ENCODE data around the gene IFT57.

IFT57 gene

DNA sequence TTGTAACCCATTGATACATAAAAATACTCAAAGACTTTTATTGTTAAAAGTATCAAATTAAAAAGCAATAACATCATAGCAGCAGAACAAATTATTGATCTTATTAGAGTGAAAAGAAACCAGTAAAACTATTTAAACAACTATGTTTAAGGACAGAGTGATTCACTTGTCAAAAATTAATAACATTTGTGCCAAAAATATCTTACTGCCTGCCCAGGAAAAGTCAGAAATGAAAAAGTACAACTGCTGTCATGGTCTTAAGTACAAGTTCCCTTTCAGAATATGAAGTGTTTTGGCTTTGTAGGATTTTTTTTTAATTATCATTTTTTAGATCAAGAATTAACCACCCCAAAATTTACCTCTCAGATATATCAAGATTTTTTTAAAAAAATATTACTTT, 3.4 kb downstream of the IFT57 start:
- DNase-seq (ENCODE audit: low read depth) = no peak

DNA sequence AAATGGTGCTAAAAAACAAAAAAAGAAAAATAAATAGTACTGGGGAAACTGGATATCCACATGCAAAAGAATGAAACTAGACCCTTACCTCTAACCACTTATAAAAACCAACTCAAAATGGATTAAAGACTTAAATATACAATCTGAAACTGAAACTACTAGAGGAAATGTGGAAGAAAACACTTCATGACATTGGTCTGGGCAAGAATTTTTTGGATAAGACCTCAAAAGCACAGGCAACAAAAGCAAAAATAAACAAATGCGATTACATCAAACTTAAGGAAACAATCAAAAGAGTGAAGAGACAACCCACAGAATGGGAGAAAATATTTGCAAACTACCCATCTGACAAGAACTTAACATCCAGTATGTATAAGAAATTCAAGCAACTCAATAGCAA, 6.4 kb downstream of the IFT57 start:
- DNase-seq (ENCODE audit: low read depth) = no peak

DNA sequence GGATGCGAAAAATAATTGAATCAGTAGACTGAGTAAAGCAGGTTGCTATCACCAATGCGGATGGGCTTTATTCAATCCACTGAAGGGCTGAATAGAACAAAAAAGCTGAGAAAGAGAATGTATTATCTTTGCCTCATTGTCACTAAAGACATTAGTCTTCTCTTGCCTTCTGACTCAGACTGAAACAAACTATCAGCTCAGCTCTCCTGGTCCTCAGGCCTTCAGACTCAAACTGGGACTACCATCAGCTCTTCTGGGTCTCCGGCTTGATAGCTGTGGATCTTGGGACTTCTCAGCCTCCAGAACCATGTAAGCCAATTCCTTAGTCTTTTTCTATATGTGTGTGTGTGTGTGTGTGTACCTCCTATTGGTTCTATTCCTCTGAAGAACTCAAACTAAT, 12.6 kb downstream of the IFT57 start:
- DNase-seq (ENCODE audit: low read depth) = no peak

DNA sequence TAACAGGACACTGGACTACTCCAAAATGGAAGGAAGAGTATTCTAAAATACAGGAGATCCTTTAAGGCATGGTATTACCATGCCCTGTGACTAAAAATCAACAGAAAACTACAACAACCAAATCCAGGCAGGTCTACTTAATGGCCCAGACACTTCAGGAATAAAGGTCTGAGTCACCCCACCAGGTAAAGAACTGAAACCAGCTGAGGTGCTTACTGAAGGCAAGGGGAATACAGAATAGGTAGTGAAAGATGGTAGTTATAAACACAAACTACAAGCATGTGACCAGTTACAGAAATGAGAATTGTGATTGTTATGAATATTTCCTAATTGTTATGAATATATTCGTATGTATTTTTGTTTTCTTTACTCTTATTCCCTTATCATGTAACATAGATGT, 13.4 kb downstream of the IFT57 start:
- DNase-seq (ENCODE audit: low read depth) = no peak

DNA sequence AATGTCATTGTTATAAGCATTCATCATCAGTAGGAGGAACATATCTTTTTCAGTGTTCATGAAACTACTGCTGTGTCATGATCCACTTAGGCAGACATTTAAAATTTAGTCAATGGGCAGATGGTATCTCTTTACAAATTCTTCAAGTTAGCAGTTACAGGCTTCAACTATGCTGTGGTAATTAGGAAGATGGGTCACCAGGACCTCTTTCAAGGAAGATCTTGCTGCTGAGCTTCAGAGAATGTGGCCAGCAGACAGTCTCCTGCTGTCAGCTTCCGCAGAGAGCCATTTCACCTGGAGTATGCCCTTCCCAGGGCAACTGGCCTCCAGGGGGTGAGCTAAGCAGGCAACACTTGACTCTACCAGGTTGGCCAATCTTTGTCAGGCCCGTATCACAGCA, 19.4 kb downstream of the IFT57 start:
- DNase-seq (ENCODE audit: low read depth) = no peak

DNA sequence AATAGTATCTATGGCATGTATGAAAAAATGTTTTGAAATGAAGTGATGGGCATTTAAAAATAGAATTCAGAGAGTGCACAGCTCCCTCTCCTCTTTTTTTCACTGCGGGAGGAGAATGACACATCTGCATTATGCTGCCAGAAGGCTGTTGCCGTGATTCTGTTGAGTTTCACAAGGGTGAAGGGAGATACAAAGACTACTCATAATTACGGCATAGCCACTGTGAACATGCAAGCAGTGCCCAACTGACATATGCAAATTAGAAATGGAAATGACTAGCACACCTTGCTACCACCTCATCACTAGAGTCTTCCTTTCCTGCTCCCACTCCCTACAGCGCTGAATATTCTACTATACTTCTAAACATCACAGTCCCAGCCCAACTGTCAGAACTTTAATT, 20.1 kb downstream of the IFT57 start:
- no peak for DNase-seq (ENCODE audit: low read depth)

DNA sequence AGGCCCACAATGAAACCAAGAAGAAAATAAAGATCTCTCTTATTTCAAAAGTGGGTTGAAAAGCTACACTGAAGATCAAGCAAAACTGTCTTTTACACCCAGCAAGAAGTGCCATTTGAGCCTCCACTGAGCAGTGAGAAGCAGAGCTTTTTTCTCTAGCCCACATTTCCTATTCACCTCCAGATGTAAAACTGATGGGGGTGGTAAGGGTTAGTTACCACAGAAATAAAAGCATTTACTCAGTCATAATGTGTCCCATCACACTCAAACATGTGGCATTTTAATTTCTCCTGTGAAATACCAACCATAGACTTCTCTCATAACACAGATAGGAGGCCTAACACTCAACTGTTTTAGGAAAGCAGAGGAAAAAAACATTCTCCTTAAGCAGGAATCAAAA, 21.0 kb downstream of the IFT57 start:
- no peak for DNase-seq (ENCODE audit: low read depth)

DNA sequence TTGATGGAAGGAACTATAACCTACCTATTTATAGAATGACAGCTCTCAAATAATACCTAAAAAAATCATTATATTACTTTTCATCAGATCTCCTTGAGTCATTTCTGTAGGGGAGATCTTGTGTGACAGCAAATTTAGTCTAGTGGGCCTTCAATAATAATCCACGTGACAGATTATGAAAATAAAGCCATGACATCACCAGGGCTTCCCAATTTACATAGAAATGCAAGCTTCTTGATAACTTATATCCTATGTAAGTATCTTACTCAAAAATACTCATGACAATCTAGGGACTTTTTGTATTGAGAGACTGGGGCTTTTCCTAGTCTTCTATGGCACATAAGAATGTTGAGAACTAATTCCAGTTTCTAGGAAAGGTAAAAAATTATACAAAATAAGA, 21.6 kb downstream of the IFT57 start:
- no peak for DNase-seq (ENCODE audit: low read depth)

DNA sequence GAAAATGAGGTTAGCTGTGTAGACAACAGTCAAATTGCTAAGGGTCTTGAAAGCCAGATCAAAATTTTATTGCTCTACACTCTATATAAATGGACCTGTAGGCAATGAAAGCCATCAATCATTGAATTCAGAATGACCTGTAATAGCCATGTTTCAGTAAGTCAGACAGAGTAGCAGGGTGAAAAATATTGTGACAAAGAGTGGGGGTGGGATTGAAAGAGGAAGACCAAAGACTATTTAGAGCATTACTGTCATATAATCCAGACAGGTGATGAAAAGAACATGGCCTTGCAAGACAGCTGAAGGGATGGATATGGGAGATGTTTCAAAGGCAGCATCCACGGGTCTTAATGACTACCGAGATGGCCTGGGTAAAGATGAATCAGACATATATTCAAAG, 22.2 kb downstream of the IFT57 start:
- DNase-seq (ENCODE audit: low read depth) = no peak

DNA sequence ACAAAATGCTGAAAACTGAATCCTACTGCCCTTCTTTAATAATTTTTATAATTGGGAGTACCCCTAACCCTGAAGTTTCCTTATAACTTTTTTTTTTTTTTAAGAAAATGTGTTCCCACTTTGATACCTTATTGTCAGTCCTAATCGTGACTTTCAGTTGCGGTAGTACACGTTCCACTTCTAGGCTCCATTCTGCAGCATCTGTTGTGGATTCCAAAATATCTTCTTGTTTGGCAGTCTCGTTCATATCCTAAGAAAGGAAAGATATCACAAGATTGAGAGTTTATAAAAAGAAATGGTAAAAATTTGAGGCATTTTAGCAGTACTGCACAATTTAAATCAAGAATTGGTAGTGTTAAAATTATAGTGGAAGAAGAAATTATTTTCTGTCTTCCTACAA, 30.8 kb downstream of the IFT57 start:
- DNase-seq (ENCODE audit: low read depth) = no peak

DNA sequence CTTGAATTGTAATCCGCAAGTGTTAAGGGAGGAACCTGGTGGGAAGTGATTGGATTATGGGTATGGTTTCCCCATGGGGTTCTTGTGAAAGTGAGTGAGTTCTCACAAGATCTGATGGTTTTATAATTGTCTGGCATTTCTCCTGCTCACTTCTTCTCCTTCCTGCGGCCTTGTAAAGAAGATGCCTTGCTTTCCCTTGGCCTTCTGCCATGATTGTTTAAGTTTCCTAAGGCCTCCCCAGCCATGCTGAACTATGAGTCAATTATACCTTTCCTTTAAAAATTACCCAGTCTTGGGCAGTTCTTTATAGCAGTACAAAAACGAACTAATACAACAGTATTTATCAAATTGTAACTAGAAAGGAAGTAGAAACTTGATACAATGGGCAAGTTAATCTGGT, 31.9 kb downstream of the IFT57 start:
- no peak for DNase-seq (ENCODE audit: low read depth)

DNA sequence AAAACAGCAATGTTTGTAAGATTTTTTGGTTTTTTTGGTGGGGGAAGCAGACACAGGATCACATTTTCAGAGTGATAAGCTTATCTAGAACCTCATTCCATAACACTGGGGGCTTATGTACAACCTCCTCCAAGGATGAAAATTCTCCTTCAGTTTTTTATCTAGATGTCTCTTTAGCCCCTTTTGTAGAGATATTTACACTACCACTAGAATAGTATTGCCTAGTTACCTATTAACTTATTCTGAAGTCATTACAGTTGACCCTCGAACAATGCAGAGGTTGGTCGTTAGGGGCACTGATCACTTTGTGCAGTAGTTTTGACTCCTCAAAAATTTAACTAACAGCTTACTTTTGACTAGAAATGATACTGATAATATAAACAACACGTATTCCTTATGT, 32.8 kb downstream of the IFT57 start:
- DNase-seq (ENCODE audit: low read depth) = no peak

DNA sequence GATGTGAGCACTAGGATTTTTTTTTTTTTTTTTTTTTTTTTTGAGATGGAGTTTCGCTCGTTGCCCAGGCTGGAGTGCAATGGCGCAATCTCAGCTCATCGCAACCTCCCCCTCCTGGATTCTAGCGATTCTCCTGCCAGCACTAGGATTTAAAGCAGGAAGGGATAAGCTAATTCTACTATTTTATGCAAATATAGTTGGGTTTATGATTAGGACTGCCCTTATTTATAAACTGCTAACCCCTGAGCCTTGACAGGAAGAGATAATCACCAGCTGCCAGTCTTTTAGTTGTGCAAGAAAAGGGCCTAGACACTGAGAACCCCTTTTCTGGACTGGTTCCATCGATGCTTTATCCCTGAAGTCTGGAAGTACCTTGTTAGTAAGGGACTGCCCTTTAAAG, 36.7 kb downstream of the IFT57 start:
- DNase-seq (ENCODE audit: low read depth) = no peak

DNA sequence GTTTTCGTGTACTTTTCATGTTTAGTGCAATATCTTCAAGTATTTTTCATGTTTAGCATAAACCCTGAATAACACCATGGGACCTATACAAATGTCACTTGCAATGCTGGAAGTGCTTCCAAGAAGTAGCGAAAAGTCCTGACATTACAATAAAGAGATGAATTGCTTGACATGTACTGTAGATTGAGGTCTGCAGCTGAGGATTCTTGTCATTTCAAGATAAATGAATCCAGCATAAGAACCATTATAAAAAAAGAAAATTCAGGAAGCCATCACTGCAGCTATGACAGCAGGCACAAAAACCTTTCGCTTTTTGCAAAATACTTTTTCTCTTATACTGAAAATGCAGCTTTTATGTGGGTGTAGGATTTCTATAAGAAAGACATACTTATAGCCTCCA, 37.4 kb downstream of the IFT57 start:
- no peak for DNase-seq (ENCODE audit: low read depth)

DNA sequence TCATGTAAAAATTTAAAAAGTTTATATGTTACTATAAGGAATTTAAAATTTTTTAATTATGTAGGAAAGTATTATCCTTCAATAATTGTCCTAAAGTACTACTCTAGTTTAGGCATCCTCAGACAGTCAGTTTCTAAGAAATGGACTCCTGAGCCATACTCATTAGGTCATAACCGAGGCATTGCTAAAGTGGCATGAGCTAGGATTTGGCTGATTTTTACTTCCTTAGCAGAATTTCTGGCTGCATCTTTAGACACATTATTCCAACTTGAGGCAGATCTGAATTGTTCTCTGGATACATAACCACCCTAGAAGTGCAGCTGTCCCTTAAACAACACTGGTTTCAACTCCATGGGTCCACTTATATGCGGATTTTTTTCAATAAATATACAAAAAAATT, 38.3 kb downstream of the IFT57 start:
- no peak for DNase-seq (ENCODE audit: low read depth)

DNA sequence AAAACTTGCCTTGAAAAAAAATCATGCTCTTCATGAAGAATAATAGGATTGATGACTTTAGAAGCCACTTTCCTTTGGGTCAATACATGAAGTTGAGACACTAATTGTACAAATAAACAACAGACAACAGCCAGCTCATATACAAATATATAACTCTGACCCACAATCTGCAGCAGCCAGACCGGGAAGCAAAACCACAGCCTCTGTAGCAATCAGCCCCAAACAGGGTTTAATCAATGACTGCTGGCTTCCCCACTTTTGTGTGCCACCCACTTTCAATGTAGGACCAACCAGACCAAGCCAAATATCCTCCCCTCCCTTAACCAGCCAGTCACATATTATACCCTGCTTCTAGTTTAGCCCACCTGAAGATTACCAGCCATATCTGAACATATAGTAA, 39.0 kb downstream of the IFT57 start:
- no peak for DNase-seq (ENCODE audit: low read depth)

DNA sequence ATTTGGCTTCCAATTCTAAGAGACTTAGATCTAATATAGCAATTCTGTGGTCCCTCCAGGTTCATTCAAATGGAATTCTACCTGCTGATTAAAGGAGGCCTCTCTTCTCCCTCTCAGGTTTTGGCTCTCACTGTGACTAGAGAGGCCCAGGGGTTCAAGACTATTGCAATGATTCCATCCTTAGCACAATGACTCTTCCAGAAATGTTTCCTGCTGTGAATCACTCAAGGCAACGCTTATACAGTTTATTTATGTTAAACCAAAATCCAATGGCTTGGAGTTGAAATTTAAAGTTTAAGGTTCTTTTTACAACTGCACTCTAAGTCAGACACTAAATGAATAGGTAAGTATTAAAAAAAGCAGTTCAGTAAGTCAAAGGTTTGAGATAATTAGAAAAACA, 39.9 kb downstream of the IFT57 start:
- DNase-seq (ENCODE audit: low read depth) = no peak

DNA sequence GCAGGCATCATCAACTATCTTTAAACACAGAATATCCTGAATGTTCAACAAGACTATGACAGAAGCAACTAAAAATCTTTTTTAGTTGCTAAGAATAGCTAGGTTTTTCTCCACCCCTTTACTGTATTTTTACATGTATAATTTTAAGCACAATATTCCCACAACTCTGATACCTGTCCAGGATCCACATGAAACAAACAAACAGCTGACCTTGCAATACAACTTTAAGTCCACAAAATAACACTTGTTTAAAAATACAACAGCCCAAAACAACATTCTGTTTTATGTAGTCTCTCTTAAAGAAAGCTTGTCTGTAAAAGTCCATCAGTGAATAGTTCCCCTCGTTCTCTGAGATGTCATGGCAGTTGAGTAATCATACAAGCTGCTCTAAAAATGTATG, 41.1 kb downstream of the IFT57 start:
- no peak for DNase-seq (ENCODE audit: low read depth)

DNA sequence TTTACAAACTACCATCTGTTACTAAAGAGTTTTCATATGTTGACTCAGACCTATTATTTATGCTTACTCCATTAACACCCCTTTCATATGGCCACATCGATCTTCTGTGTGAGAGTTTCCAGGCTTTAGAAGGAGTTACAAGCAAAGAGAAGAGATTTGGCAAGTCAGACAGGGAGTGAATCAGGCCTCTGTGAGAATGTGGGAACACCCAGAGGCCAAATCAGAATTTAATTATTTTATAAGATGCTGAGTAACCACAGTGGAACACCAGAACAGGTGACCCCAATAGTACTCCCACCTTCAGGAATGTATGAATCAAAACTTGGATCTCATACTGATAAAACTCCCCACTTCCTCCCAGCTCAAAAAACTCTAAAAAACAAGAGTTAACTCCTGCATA, 42.0 kb downstream of the IFT57 start:
- no peak for DNase-seq (ENCODE audit: low read depth)

DNA sequence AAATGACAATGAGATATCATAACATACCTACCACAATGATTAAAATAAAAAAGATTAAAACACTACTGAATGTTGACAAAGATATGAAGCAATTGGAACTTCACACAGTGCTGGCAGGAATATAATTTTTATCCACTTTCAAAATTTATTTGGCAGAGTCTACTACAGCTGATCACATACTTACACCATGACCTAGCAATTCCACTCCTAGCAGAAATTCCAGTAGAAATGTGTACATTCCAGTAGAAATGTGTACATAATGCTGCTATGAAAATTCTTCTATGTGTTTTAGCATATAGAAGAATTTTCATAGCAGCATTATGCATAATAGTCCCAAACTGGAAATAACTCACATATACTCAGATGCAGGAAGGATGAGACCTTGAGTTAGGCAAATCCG, 43.5 kb downstream of the IFT57 start:
- no peak for DNase-seq (ENCODE audit: low read depth)

DNA sequence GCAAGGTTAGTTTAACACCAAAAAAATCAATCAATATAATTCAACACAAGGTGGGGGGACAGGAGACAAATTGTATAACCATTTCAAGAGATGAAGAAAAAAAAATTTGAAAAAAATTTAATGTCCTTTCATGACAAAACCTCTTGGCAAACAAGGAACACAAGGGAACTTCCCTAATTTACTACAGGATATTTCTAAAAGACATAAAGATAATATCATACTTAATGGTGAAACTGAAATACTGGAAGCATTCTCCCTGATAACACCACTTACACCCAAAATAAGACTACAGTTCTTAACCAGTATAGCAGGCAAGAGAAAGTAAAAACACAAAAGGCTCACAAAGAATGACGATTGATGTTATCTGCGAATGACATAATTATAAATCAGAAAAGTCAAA, 44.7 kb downstream of the IFT57 start:
- no peak for DNase-seq (ENCODE audit: low read depth)

DNA sequence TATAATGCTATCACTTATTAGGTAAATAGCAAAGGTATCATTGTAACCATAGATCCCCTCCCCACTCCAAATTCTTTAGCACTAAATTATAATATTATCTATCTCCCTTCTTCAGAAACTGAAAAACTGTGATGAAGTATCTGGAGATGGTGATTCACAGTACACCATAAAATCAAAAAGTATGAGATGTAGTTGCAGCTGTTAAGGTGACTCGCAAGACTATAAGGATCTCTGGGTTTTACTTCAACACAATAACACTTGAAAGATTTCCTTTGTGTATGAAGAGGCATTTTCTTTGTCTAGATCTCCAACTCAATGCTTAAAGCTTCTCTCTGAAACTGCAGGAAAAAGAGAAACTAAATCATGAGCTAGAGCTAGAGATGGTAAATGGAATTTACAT, 46.9 kb downstream of the IFT57 start:
- DNase-seq (ENCODE audit: low read depth) = no peak

DNA sequence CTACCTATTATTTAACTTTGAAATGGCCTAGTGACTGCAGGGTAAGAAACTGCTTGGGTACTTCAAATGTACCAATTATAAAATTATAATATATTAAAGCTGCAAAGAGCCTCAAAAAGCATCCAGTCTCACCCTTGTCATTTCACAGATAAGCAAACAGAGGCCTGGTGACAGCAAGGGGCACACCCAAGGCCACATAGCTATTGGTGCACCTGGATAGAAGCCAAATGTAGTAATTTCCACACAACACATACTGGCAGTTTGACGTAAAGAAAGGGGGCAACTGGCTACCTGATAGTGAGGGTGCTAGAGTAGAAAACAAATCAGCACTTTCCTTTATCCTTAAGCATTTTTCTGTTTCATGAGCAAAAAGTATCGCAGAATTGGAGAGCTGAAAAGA, 51.1 kb downstream of the IFT57 start:
- DNase-seq (ENCODE audit: low read depth) = no peak

DNA sequence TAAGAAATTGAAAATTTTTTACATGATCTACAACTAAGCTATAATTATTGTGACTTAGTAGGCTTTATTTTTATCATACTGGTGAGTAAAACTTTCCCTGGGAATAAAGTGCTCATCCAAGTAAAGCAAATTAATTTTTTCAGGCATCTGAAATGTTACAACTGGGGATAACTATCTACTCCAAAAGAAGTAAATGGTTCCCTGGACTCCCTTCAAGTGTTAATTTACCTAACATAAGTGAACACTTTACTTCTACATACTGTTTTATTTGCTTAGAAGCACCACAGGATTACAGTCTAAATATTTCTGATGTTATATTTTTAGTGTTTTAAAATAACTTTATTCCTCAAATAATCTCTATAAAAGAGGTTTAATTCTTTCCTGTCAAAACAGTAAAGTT, 57.8 kb downstream of the IFT57 start:
- DNase-seq (ENCODE audit: low read depth) = no peak

DNA sequence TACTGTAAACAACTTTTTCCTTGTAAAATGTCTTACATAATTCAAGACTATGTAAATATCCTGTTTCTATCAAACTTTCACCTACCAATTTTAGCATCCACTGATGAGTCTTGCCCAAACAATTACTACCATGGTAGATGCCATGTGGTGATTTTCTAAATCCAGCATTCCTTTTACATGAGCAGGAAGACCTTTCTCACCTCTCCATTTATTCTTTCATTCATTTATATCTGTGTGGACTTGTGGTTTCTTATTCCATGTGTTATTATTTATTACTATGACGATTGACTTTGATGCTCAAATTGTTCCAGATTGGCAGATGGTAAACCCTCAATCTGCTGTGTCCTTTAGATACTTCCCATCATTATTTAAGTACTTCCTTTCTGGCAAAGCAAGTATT, 62.4 kb downstream of the IFT57 start:
- DNase-seq (ENCODE audit: low read depth) = no peak

DNA sequence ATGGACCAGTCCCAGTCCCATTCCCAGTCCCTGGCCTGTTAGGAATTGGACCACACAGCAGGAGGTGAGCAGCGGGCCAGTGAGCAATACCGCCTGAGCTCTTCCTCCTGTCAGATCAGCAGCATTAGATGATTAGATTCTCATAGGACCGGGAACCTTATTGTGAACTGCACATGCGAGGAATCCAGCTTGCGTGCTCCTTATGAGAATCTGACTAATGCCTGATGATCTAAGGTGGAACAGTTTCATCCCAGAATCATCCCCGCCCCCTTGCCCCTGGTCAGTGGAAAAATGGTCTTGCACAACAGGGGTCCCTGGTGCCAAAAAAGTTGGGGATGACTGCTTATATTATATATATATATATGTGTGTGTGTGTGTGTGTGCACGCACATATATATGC, 63.1 kb downstream of the IFT57 start:
- no peak for DNase-seq (ENCODE audit: low read depth)
